Measurements from ENCODE around the gene EPHX1.

DNA sequence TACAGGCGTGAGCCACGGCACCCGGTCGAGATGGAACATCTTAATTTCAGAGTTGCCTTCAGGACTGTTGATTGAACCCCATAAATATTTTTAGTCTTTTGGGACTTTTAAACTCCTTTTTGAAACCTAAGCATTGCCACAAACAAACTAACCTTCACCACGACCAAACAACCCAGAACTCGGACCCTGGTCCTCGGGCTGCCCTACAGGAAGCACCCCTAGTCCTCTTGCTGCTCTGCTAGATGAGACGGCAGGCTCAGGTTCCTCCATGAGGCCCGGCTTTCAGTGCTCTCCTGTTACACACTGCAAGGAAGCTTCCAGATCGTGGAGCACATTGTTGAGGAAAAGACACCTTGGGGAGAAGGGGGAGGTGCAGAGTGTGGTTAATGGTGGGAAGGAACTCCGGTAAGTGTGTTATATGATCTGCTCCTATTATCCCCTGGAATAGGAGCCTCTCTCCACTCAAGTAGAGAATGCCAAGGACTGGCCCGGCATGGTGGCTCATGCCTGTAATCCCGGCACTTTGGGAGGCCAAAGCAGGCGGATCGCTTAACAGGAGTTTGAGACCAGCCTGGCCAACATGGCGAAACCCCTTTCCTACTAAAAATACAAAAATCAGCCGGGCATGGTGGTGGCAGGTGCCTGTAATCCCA, 5.7 kb downstream of the EPHX1 start:
- TF ChIP-seq, protein P1, sequence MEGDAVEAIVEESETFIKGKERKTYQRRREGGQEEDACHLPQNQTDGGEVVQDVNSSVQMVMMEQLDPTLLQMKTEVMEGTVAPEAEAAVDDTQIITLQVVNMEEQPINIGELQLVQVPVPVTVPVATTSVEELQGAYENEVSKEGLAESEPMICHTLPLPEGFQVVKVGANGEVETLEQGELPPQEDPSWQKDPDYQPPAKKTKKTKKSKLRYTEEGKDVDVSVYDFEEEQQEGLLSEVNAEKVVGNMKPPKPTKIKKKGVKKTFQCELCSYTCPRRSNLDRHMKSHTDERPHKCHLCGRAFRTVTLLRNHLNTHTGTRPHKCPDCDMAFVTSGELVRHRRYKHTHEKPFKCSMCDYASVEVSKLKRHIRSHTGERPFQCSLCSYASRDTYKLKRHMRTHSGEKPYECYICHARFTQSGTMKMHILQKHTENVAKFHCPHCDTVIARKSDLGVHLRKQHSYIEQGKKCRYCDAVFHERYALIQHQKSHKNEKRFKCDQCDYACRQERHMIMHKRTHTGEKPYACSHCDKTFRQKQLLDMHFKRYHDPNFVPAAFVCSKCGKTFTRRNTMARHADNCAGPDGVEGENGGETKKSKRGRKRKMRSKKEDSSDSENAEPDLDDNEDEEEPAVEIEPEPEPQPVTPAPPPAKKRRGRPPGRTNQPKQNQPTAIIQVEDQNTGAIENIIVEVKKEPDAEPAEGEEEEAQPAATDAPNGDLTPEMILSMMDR (conservative IDR thresholded peaks at IDR 0.05; ENCODE audit: low read length) = no peak
- TF ChIP-seq EZH2phosphoT487 (IDR thresholded peaks at IDR 0.05; ENCODE audit: borderline replicate concordance) = no peak
